Lung (tissue), 12 donors: Measurements from ENCODE around the gene BTD. TPM values are rescaled to one million over a fixed set of nuclear protein-coding genes. Genes with fewer than 3 reads are reported as not detected.

Experiments
- ATAC-seq: fragments of 200-7000 bp; cut with Tn5 transposase; one replicate; pipeline ENCODE4 v1.9.1; 2020; ENCODE audit warnings: moderate number of reproducible peaks; ENCODE audit not compliant: insufficient read depth, low FRiP score
- DNase-seq, 3 donors: peaks; one replicate each; pipeline ENCODE4 v3.0.0-alpha.2; 2013 to 2017
- H3K27ac ChIP-seq, 2 donors: one replicate each; pipeline ENCODE4 v1.5.1; 2013; ENCODE audit warnings: mild to moderate bottlenecking in 2 of 2, moderate library complexity in 2 of 2, control low read depth in 1 of 2, inconsistent platforms in 1 of 2, low read depth in 1 of 2, low read length in 1 of 2
- H3K27me3 ChIP-seq, 3 donors: one replicate each; pipeline ENCODE4 v1.5.1; 2013; ENCODE audit warnings: low read length in 2 of 3; ENCODE audit not compliant: control insufficient read depth in 3 of 3, insufficient read depth in 3 of 3
- H3K36me3 ChIP-seq, 4 donors: one replicate each; pipeline ENCODE4 v1.5.1; 2013; ENCODE audit warnings: low read length in 4 of 4, mild to moderate bottlenecking in 1 of 4, moderate library complexity in 1 of 4; ENCODE audit not compliant: control insufficient read depth in 4 of 4, insufficient read depth in 4 of 4
- H3K4me1 ChIP-seq, 5 donors: one replicate each; pipeline ENCODE4 v1.5.1; 2013; ENCODE audit warnings: low read length in 5 of 5, mild to moderate bottlenecking in 2 of 5, moderate library complexity in 1 of 5; ENCODE audit not compliant: control insufficient read depth in 5 of 5, insufficient read depth in 5 of 5
- H3K4me3 ChIP-seq: one replicate; pipeline ENCODE4 v1.5.1; 2013; ENCODE audit warnings: mild to moderate bottlenecking, control low read depth, moderate library complexity
- H3K9ac ChIP-seq, 2 donors: one replicate each; pipeline ENCODE4 v1.5.1; 2013; ENCODE audit warnings: low read length in 2 of 2, control low read depth in 1 of 2; ENCODE audit not compliant: insufficient read depth in 1 of 2
- H3K9me3 ChIP-seq, 4 donors: one replicate each; pipeline ENCODE4 v1.5.1; 2013; ENCODE audit warnings: low read length in 3 of 4, mild to moderate bottlenecking in 1 of 4, moderate library complexity in 1 of 4; ENCODE audit not compliant: control insufficient read depth in 4 of 4, insufficient read depth in 3 of 4
- CTCF ChIP-seq: IDR thresholded peaks from 2 replicates; pipeline ENCODE4 v1.5.1; 2012; ENCODE audit warnings: mild to moderate bottlenecking; ENCODE audit errors: control extremely low read depth, extremely low read depth
- WGBS, 2 donors: extraction: QIAGEN DNeasy Blood & Tissue Kit; methylation state at CpG; one replicate each; pipeline ENCODE4 v1.1.7; 2013; 5-methylcytosine and 5-hydroxymethylcytosine counted together
- polyA plus RNA-seq, 2 donors: library from polyadenylated mRNA; stranded (reverse); fragments of 200-250 nt; gene quantifications; one replicate each; pipeline ENCODE4 v1.2.1, GENCODE V29; 2013
- total RNA-seq, 2 donors: library from RNA; depleted of rRNA in 1 of 2; stranded (reverse); fragments of >200 nt in 1 of 2; gene quantifications; one replicate each; pipeline ENCODE4 v1.2.1, GENCODE V29; 2014 to 2021
- donor health status: control.
- donor health status: control.
- donor health status: Bipolar disorder and iron deficiency.
- donor health status: healthy.
- donor health status: DM: yes; HTN: yes; CAD: no.

BTD gene
- total and polyA plus RNA-seq, 4 donors: 14.9 to 35.5 (median 18.7) TPM

GRCh38 chr3:15645246-15645645 is 43.7 kb downstream of the BTD start:
- 90 to 95% methylated on average over 6 of the region's 6 CpGs for WGBS, 2 donors
- Histone ChIP-seq H3K27me3 (no peaks in the 10 kb centered on the region), H3K36me3 (peaks cover 0 to 9% (median 5%) of the 10 kb centered on the region in 4 donors), H3K4me1 (peaks cover 0 to 7% (median 0%) of the 10 kb centered on the region in 5 donors), H3K9me3 (no peaks in the 10 kb centered on the region), H3K9ac (no peak overlapping the region), H3K27ac (no peak overlapping the region), H3K4me3 (no peak overlapping the region)
- no peak for TF ChIP-seq CTCF
- no peak for DNase-seq
- no peak for ATAC-seq

- Histone ChIP-seq H3K4me1 (peaks cover 0 to 7% (median 0%) of the 10 kb centered on the region in 5 donors), H3K4me3 (no peak overlapping the region), H3K27me3 (no peaks in the 10 kb centered on the region), H3K36me3 (peaks cover 0 to 9% (median 5%) of the 10 kb centered on the region in 4 donors), H3K9ac (no peak overlapping the region), H3K9me3 (no peaks in the 10 kb centered on the region), H3K27ac (no peak overlapping the region)
- no peak for TF ChIP-seq CTCF
- DNase-seq (no peak), ATAC-seq (no peak)
- WGBS, 2 donors: 85 to 88% methylated on average over 18 of the region's 18 CpGs
Observed at GRCh38 chr3:15645740-15646501, 44.4 kb downstream of the BTD start.

GRCh38 chr3:15646851-15647511 is 45.4 kb downstream of the BTD start:
- TF ChIP-seq CTCF: no peak
- DNase-seq (no peak), ATAC-seq (peak; percentile 70)
- WGBS, 2 donors: 72 to 75% methylated on average over 13 of the region's 13 CpGs
- Histone ChIP-seq H3K36me3 (peaks cover 0 to 9% (median 3%) of the 10 kb centered on the region in 4 donors), H3K27me3 (no peaks in the 10 kb centered on the region), H3K9me3 (no peaks in the 10 kb centered on the region), H3K9ac (no peak overlapping the region), H3K27ac (peak overlapping the region; percentile 17 to 55), H3K4me1 (peaks cover 0 to 7% (median 0%) of the 10 kb centered on the region in 5 donors), H3K4me3 (no peak overlapping the region)
